IMR-90 (cell line): ENCODE measurements around the gene RPS6KA3. TPM values are rescaled to one million over a fixed set of nuclear protein-coding genes. Genes with fewer than 3 reads are reported as not detected.
A peak's percentile ranks its signal among the peaks of the same experiment; 100 is the strongest.

Experiments
- ATAC-seq: fragments of 200-7000 bp; cut with Tn5 transposase; 2 replicates; pipeline ENCODE4 v1.9.1; 2020; ENCODE audit warnings: low read depth, mild to moderate bottlenecking, moderate library complexity
- BruUV-seq: library from RNA; stranded (reverse); fragments of 400-500 nt; replicated peaks from 2 replicates; lab custom pipeline; 2021; lab: Mats Ljungman, UMichigan
- CTCF ChIA-PET: fragments of 300-600 bp; formaldehyde crosslinking; extraction: SDS; loops from one replicate; lab custom pipeline; 2021; ENCODE audit warnings: antibody characterized with exemption; lab: Yijun Ruan, JAX
- POLR2A ChIA-PET: fragments of 300-600 bp; sonication (Branson Sonifier 250); formaldehyde crosslinking; loops from one replicate; lab custom pipeline; 2022; ENCODE audit warnings: antibody characterized with exemption; ENCODE audit not compliant: unreplicated experiment; lab: Charles Lee
- DNase-seq: peaks from one replicate; pipeline ENCODE4 v3.0.0; 2013
- H2AFZ ChIP-seq: replicated peaks from 2 replicates; pipeline ENCODE3; 2013; ENCODE audit warnings: low read length, mild to moderate bottlenecking; ENCODE audit not compliant: poor library complexity
- H2AK5ac ChIP-seq: 2 replicates; pipeline ENCODE4 v1.6.1; 2013; ENCODE audit warnings: low read depth, low read length, inconsistent platforms
- H2AK9ac ChIP-seq: replicated peaks from 2 replicates; pipeline ENCODE3; 2013; ENCODE audit warnings: mild to moderate bottlenecking, low read depth, low read length, moderate library complexity; ENCODE audit not compliant: poor library complexity
- H2BK120ac ChIP-seq: 2 replicates; pipeline ENCODE4 v1.6.1; 2013; ENCODE audit warnings: low read depth, low read length, inconsistent platforms
- H2BK15ac ChIP-seq: 3 replicates; pipeline ENCODE4 v1.6.1; 2013; ENCODE audit warnings: low read depth, low read length, inconsistent platforms
- H2BK20ac ChIP-seq: 2 replicates; pipeline ENCODE4 v1.6.1; 2013; ENCODE audit warnings: low read depth, mild to moderate bottlenecking, inconsistent platforms, low read length, moderate library complexity
- H2BK5ac ChIP-seq: 2 replicates; pipeline ENCODE4 v1.6.1; 2013; ENCODE audit warnings: mild to moderate bottlenecking, low read depth, low read length, inconsistent platforms; ENCODE audit not compliant: poor library complexity, severe bottlenecking
- H3K14ac ChIP-seq: replicated peaks from 2 replicates; pipeline ENCODE4 v1.6.1; 2013; ENCODE audit warnings: low read depth, low read length, inconsistent platforms
- H3K18ac ChIP-seq: 2 replicates; pipeline ENCODE4 v1.6.1; 2013; ENCODE audit warnings: low read depth, low read length, control low read depth
- H3K23ac ChIP-seq: 2 replicates; pipeline ENCODE4 v1.6.1; 2013; ENCODE audit warnings: low read depth, low read length, inconsistent platforms
- H3K27ac ChIP-seq: 2 replicates; pipeline ENCODE4 v1.5.1; 2013; ENCODE audit warnings: mild to moderate bottlenecking, control low read depth, low read length; ENCODE audit not compliant: insufficient read depth
- H3K27me3 ChIP-seq: 2 replicates; pipeline ENCODE4 v1.6.1; 2013; ENCODE audit warnings: low read length; ENCODE audit not compliant: control insufficient read depth, insufficient read depth
- H3K36me3 ChIP-seq: 2 replicates; pipeline ENCODE4 v1.6.1; 2013; ENCODE audit warnings: low read length, mixed read lengths; ENCODE audit not compliant: control insufficient read depth, insufficient read depth
- H3K4ac ChIP-seq: 2 replicates; pipeline ENCODE4 v1.6.1; 2013; ENCODE audit warnings: low read depth, low read length, inconsistent platforms
- H3K4me1 ChIP-seq: 2 replicates; pipeline ENCODE4 v1.6.1; 2013; ENCODE audit warnings: low read length, mixed read lengths; ENCODE audit not compliant: control insufficient read depth, insufficient read depth
- H3K4me2 ChIP-seq: 2 replicates; pipeline ENCODE4 v1.6.1; 2013; ENCODE audit warnings: low read depth, mild to moderate bottlenecking, control low read depth, low read length, moderate library complexity
- H3K4me3 ChIP-seq: 2 replicates; pipeline ENCODE4 v1.5.1; 2013; ENCODE audit warnings: low read depth, mild to moderate bottlenecking, control low read depth, low read length, moderate library complexity; ENCODE audit not compliant: insufficient read depth
- H3K56ac ChIP-seq: 2 replicates; pipeline ENCODE4 v1.6.1; 2013; ENCODE audit warnings: low read length, inconsistent platforms; ENCODE audit not compliant: insufficient read depth; ENCODE audit errors: extremely low read depth
- H3K79me1 ChIP-seq, 2 experiments: 2 replicates each; pipeline ENCODE4 v1.6.1; 2013; ENCODE audit warnings: low read length in 2 of 2, inconsistent platforms in 1 of 2, low read depth in 1 of 2
- H3K9ac ChIP-seq: 2 replicates; pipeline ENCODE4 v1.6.1; 2013; ENCODE audit warnings: low read depth, low read length, control low read depth
- H3K9me1 ChIP-seq: 2 replicates; pipeline ENCODE4 v1.6.1; 2013; ENCODE audit warnings: low read length, inconsistent platforms; ENCODE audit not compliant: insufficient read depth
- H3K9me3 ChIP-seq: 2 replicates; pipeline ENCODE4 v1.6.1; 2013; ENCODE audit warnings: low read length; ENCODE audit not compliant: control insufficient read depth, insufficient read depth
- H4K20me1 ChIP-seq: 2 replicates; pipeline ENCODE4 v1.6.1; 2013; ENCODE audit warnings: low read length, inconsistent platforms; ENCODE audit not compliant: insufficient read depth
- H4K5ac ChIP-seq: 2 replicates; pipeline ENCODE4 v1.6.1; 2013; ENCODE audit warnings: mild to moderate bottlenecking, low read depth, low read length, control low read depth
- H4K8ac ChIP-seq, 2 experiments: 2 replicates each; pipeline ENCODE4 v1.6.1; 2013; ENCODE audit warnings: low read depth in 2 of 2, low read length in 2 of 2, control low read depth in 1 of 2, inconsistent platforms in 1 of 2
- H4K91ac ChIP-seq: 2 replicates; pipeline ENCODE4 v1.6.1; 2013; ENCODE audit warnings: low read depth, low read length, inconsistent platforms; ENCODE audit not compliant: insufficient read depth
- FOS ChIP-seq: fragments of 150-350 bp; IDR thresholded peaks from 2 replicates; pipeline ENCODE4 v1.6.1; 2016; ENCODE audit warnings: low read depth, low read length
- SMC3 ChIP-seq: fragments of 150-350 bp; IDR thresholded peaks from 2 replicates; pipeline ENCODE4 v1.6.1; 2016; ENCODE audit warnings: low read depth, mild to moderate bottlenecking, antibody characterized with exemption, low read length, moderate library complexity
- whole genome bisulfite sequencing, 2 experiments: methylation state at CpG; one replicate each; pipeline versions ENCODE4 v1.1.5 to v1.1.7; 2013; ENCODE audit warnings: missing lambda C conversion rate in 2 of 2; ENCODE audit not compliant: insufficient read length in 1 of 2; ENCODE audit errors: extremely low coverage in 2 of 2; 5-methylcytosine and 5-hydroxymethylcytosine counted together
- dilution Hi-C: fragments of 300-500 bp; cut with HindIII; formaldehyde crosslinking; loops from one replicate; pipeline ENCODE4 v1.14.3; 2018; ENCODE audit warnings: low sequenced_read_pairs; ENCODE audit not compliant: unreplicated experiment
- in situ Hi-C: fragments of 300-500 bp; cut with MboI; formaldehyde crosslinking; loops from 3 replicates; pipeline ENCODE4 v1.14.3; 2019; ENCODE audit warnings: low sequenced_read_pairs, inconsistent platforms, mixed read lengths
- intact Hi-C: fragments of 100-400 bp; cut with micrococcal nuclease; formaldehyde crosslinking; loops from 2 replicates; pipeline ENCODE4 v1.10.0; 2022
- polyA plus RNA-seq, 3 experiments: library from polyadenylated mRNA; depleted of rRNA; stranded (reverse); fragments of >200 nt; gene quantifications; 2 replicates each; pipeline ENCODE4 v1.2.3, GENCODE V29; 2012; ENCODE audit warnings: low replicate concordance in 1 of 3
- total RNA-seq: library from RNA; depleted of rRNA; stranded (reverse); fragments of >200 nt; gene quantifications from 2 replicates; pipeline ENCODE4 v1.2.3, GENCODE V29; 2012

Gene RPS6KA3
- total and polyA plus RNA-seq, 2 of the 4 experiments (the other 2 are of a cell fraction) = 20.8 to 43.9 TPM

DNA sequence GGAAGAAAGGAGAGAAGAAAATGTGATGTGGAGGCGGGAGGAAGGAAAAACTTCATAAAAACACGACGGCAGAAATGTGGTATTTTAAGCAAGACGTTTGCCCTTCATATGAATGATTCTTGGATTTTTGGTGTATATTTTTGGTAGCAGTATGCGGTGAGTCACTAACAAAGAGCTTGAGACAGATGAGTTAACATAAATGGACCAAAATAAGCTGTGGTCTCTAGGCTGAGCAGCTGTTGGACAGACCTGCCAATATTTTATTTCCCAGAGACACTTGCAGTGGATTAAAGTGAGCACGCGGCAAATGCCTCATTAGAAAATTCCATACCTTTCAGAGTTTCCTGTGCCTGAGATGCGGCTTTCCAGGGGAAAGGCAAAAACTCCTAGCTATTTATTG, 43.1 kb upstream of the RPS6KA3 start:
- no peak overlapping the region for H2AK5ac ChIP-seq
- H2BK120ac ChIP-seq = peak overlapping the region; percentile 73
- TF ChIP-seq FOS (0 out of 2 replicates have a peak, but pooled peaks have one; percentile 4), SMC3 (no peak)
- H3K79me1 ChIP-seq = no peaks in the 10 kb centered on the region
- 20% methylated on average over 1 of the region's 8 CpGs; no CpG with 5 or more reads in 1 of the 2 experiments for WGBS, 2 experiments
- intact Hi-C loops = no loop called here
- H2BK15ac ChIP-seq = no peak overlapping the region
- H3K9ac ChIP-seq = no peak overlapping the region
- in situ Hi-C loops = no loop called here
- ChIA-PET POLR2A (no interaction called here), CTCF (no interaction called here)
- H4K91ac ChIP-seq = no peak overlapping the region
- peaks cover 9% of the 10 kb centered on the region for H3K4me1 ChIP-seq
- no TSS peak for BruUV-seq
- H4K20me1 ChIP-seq = no peaks in the 10 kb centered on the region
- no peaks in the 10 kb centered on the region; the same call in 1 of the 2 replicates for H3K27me3 ChIP-seq
- H3K56ac ChIP-seq = no peak overlapping the region
- peak overlapping the region; percentile 12; the same call in 1 of the 2 replicates for H4K5ac ChIP-seq
- H3K23ac ChIP-seq = no peak overlapping the region
- peak overlapping the region in 1 of 2 experiments; percentile 63; a peak in 1 of 4 replicates for H4K8ac ChIP-seq
- peak overlapping the region; percentile 67; the same call in 1 of the 2 replicates for H3K4ac ChIP-seq
- peak overlapping the region; percentile 69 for H2AFZ ChIP-seq
- H2BK20ac ChIP-seq = peak overlapping the region; percentile 26; the same call in 1 of the 2 replicates
- peak overlapping the region; percentile 87 for H3K18ac ChIP-seq
- peak overlapping the region; percentile 70 for H2BK5ac ChIP-seq
- no peak overlapping the region for H2AK9ac ChIP-seq
- ATAC-seq = peak; percentile 79
- no peaks in the 10 kb centered on the region for H3K36me3 ChIP-seq
- dilution Hi-C loops = no loop called here
- no peaks in the 10 kb centered on the region for H3K9me3 ChIP-seq
- no peak overlapping the region for H3K4me3 ChIP-seq
- peak overlapping the region; percentile 79; the same call in 1 of the 2 replicates for H3K4me2 ChIP-seq
- no peak overlapping the region for H3K14ac ChIP-seq
- no peaks in the 10 kb centered on the region for H3K9me1 ChIP-seq
- peak overlapping the region; percentile 19; the same call in 1 of the 2 replicates for H3K27ac ChIP-seq
- peak; percentile 73 for DNase-seq
